Loucy (cell line): Measurements from ENCODE around the gene C1QL2.

Experiments
- CTCF ChIP-seq: fragments of 200-600 bp; sonication (generic); conservative IDR thresholded peaks from 2 replicates; pipeline ENCODE4 v1.5.1; 2014; ENCODE audit warnings: mild to moderate bottlenecking, antibody characterized with exemption, low read length
- EZH2phosphoT487 ChIP-seq: fragments of 200-600 bp; IDR thresholded peaks from 2 replicates; pipeline ENCODE4 v1.6.1; 2018; ENCODE audit warnings: antibody characterized with exemption, mild to moderate bottlenecking, moderate library complexity, borderline replicate concordance

GRCh38 chr2:119136093-119136492 is 22.5 kb downstream of the C1QL2 start:
- TF ChIP-seq CTCF (no peak), EZH2phosphoT487 (no peak)
